Lung (tissue), 12 donors: ENCODE data around the gene G6PC1. TPM values are rescaled to one million over a fixed set of nuclear protein-coding genes. Genes with fewer than 3 reads are reported as not detected.
"Not testable (repeated sequence)": the region's sequence is repeated elsewhere in the genome, so short reads cannot be mapped to it uniquely, and the experiment has no call there.

Experiments used
- ATAC-seq: fragments of 200-7000 bp; cut with Tn5 transposase; one replicate; pipeline ENCODE4 v1.9.1; 2020; ENCODE audit warnings: moderate number of reproducible peaks; ENCODE audit not compliant: insufficient read depth, low FRiP score
- DNase-seq, 3 donors: peaks; one replicate each; pipeline ENCODE4 v3.0.0-alpha.2; 2013 to 2017
- H3K27ac ChIP-seq, 2 donors: one replicate each; pipeline ENCODE4 v1.5.1; 2013; ENCODE audit warnings: mild to moderate bottlenecking in 2 of 2, moderate library complexity in 2 of 2, control low read depth in 1 of 2, inconsistent platforms in 1 of 2, low read depth in 1 of 2, low read length in 1 of 2
- H3K27me3 ChIP-seq, 3 donors: one replicate each; pipeline ENCODE4 v1.5.1; 2013; ENCODE audit warnings: low read length in 2 of 3; ENCODE audit not compliant: control insufficient read depth in 3 of 3, insufficient read depth in 3 of 3
- H3K36me3 ChIP-seq, 4 donors: one replicate each; pipeline ENCODE4 v1.5.1; 2013; ENCODE audit warnings: low read length in 4 of 4, mild to moderate bottlenecking in 1 of 4, moderate library complexity in 1 of 4; ENCODE audit not compliant: control insufficient read depth in 4 of 4, insufficient read depth in 4 of 4
- H3K4me1 ChIP-seq, 5 donors: one replicate each; pipeline ENCODE4 v1.5.1; 2013; ENCODE audit warnings: low read length in 5 of 5, mild to moderate bottlenecking in 2 of 5, moderate library complexity in 1 of 5; ENCODE audit not compliant: control insufficient read depth in 5 of 5, insufficient read depth in 5 of 5
- H3K4me3 ChIP-seq: one replicate; pipeline ENCODE4 v1.5.1; 2013; ENCODE audit warnings: mild to moderate bottlenecking, control low read depth, moderate library complexity
- H3K9ac ChIP-seq, 2 donors: one replicate each; pipeline ENCODE4 v1.5.1; 2013; ENCODE audit warnings: low read length in 2 of 2, control low read depth in 1 of 2; ENCODE audit not compliant: insufficient read depth in 1 of 2
- H3K9me3 ChIP-seq, 4 donors: one replicate each; pipeline ENCODE4 v1.5.1; 2013; ENCODE audit warnings: low read length in 3 of 4, mild to moderate bottlenecking in 1 of 4, moderate library complexity in 1 of 4; ENCODE audit not compliant: control insufficient read depth in 4 of 4, insufficient read depth in 3 of 4
- WGBS, 2 donors: extraction: QIAGEN DNeasy Blood & Tissue Kit; methylation state at CpG; one replicate each; pipeline ENCODE4 v1.1.7; 2013; 5-methylcytosine and 5-hydroxymethylcytosine counted together
- polyA plus RNA-seq, 2 donors: library from polyadenylated mRNA; stranded (reverse); fragments of 200-250 nt; gene quantifications; one replicate each; pipeline ENCODE4 v1.2.1, GENCODE V29; 2013
- total RNA-seq, 2 donors: library from RNA; depleted of rRNA in 1 of 2; stranded (reverse); fragments of >200 nt in 1 of 2; gene quantifications; one replicate each; pipeline ENCODE4 v1.2.1, GENCODE V29; 2014 to 2021
- TF ChIP-seq, protein P1 (sequence below): IDR thresholded peaks from 2 replicates; pipeline ENCODE4 v1.5.1; 2012; ENCODE audit warnings: mild to moderate bottlenecking; ENCODE audit errors: control extremely low read depth, extremely low read depth
- donor health status: control.
- donor health status: control.
- donor health status: Bipolar disorder and iron deficiency.
- donor health status: healthy.
- donor health status: DM: yes; HTN: yes; CAD: no.

G6PC1 gene
- total and polyA plus RNA-seq, 4 donors = 0.09 TPM; not detected in 3

DNA sequence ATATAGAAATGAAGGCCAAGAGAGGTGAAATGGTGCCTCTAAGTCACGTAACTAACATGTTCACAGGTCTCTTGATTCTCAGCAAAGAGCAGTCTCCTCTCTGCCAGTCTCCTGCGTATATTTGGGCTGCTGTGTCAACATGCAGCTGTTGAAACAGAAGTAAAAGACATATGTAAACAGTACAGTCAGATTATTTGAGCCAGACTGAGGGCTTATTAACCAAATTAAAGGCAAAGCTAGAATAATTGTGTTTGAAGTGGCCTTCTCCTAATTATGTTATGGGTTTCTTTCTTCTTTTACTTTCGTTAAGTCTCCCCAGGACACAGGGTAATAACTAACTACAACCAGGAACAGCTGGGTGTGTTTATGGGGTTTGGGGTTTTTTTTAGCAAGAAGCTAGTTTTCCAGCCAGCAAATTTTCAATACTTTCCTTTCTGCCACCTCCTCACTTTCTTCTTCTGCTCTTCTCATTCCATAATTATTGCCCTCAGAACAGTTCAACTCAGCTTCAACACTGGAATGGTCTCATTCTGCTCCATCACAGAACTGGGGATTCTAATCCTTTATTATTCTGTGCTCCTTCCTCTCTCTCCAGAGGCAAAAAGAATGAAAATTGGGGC is 18.4 kb downstream of the G6PC1 start:
- Histone ChIP-seq H3K4me3 (no peak overlapping the region), H3K27ac (no peak overlapping the region), H3K9ac (peak overlapping the region; percentile 60 to 75), H3K4me1 (peaks cover 0 to 47% (median 30%) of the 10 kb centered on the region in 5 donors), H3K27me3 (no peaks in the 10 kb centered on the region), H3K36me3 (no peaks in the 10 kb centered on the region), H3K9me3 (no peaks in the 10 kb centered on the region)
- 42 to 74% methylated on average over 3 of the region's 3 CpGs for WGBS, 2 donors
- DNase-seq (peak in 2 of 3 donors; percentile 70 to 71), ATAC-seq (no peak)
- TF ChIP-seq, protein P1, sequence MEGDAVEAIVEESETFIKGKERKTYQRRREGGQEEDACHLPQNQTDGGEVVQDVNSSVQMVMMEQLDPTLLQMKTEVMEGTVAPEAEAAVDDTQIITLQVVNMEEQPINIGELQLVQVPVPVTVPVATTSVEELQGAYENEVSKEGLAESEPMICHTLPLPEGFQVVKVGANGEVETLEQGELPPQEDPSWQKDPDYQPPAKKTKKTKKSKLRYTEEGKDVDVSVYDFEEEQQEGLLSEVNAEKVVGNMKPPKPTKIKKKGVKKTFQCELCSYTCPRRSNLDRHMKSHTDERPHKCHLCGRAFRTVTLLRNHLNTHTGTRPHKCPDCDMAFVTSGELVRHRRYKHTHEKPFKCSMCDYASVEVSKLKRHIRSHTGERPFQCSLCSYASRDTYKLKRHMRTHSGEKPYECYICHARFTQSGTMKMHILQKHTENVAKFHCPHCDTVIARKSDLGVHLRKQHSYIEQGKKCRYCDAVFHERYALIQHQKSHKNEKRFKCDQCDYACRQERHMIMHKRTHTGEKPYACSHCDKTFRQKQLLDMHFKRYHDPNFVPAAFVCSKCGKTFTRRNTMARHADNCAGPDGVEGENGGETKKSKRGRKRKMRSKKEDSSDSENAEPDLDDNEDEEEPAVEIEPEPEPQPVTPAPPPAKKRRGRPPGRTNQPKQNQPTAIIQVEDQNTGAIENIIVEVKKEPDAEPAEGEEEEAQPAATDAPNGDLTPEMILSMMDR = no peak

DNA sequence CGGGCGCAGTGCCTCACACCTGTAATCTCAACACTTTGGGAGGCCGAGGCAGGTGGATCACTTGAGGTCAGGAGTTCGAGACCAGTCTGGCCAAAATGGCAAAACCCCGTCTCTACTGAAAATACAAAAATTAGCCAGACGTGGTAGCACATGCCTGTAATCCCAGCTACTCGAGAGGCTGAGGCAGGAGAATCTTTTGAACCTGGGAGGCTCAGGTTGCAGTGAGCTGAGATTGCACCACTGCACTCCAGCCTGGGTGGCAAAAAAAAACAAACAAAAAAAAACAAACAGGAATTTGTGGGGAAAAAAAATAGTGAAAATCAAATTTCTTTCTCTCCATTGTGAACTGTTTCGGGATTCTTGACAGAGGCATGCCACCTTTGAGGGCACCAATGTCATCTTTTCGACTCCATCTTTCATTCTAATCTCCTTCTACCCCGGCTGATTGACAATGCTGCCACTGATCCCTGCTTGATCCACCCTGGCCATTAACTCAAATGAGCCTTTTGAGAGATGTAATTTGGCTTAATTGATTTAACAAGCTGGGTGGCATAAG is 19.0 kb downstream of the G6PC1 start:
- not testable (repeated sequence) for ATAC-seq, H3K27ac ChIP-seq, DNase-seq, H3K9me3 ChIP-seq, H3K27me3 ChIP-seq, H3K4me3 ChIP-seq, H3K36me3 ChIP-seq
- H3K4me1 ChIP-seq = peaks cover 0 to 47% (median 30%) of the 10 kb centered on the region in 5 donors
- H3K9ac ChIP-seq = peak overlapping the region in 1 of 2 donors; percentile 7
- 87 to 91% methylated on average over 10 of the region's 10 CpGs for WGBS, 2 donors

DNA sequence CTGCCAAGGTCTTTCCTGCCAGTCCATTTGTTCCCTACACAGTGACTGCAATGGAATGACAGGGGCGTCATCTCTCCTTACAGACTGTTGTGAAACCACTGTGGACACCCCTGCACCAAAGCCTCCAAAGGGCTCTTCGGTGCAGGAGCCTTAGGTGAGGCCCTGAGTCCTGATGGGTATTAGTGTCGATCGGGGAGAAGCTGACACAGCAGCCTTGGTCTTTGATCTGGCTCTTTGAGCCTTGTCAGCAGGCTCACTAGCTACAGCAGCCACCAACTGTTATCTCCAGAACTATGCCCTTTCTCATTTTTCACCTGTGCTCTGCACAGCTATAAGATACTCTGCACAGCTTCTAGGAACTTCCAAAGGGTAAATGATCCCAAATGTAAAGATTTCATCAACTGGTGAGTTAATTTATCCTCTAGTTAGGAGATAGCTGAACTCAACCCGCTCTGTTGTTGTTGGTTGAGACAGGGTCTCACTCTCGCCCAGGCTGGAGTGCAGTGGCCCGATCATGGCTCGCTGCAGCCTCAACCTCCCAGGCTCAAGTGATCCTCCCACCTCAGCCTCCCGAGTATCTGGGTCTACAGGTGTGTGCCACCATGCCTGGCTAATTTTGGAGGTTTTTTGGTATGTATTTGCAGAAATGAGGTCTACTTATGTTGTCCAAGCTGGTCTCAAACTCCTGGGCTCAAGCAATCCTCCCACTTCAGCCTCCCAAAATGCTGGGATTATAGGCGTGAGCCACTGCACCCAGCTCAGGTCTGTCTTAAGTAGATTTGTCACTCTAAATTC is 19.7 kb downstream of the G6PC1 start:
- Histone ChIP-seq H3K9ac (peak overlapping the region in 1 of 2 donors; percentile 13), H3K36me3 (no peaks in the 10 kb centered on the region), H3K4me3 (no peak overlapping the region), H3K9me3 (no peaks in the 10 kb centered on the region), H3K4me1 (peaks cover 0 to 47% (median 30%) of the 10 kb centered on the region in 5 donors), H3K27ac (no peak overlapping the region), H3K27me3 (no peaks in the 10 kb centered on the region)
- TF ChIP-seq, protein P1 = no peak
- DNase-seq = no peak
- 82 to 83% methylated on average over 10 of the region's 10 CpGs for WGBS, 2 donors
- ATAC-seq = no peak

DNA sequence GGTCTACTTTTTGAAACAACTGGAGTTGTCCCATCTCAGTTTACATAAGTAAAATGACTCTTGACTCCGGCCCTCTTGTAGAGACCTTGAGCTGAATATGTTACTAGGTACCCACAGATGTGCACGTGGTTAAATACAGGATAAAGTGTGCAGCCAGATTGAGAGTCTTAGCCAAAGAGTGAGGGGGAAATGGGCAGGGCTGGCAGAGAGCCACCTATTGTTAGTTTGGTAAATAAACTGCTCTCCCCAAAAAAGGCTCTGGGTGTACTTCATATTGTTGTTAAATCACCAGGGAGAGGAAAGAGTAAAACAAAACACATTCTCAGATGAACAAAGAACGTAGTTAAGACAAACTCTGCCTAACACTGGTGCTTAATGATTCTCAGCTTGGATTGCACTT is 20.3 kb downstream of the G6PC1 start:
- Histone ChIP-seq H3K27me3 (no peaks in the 10 kb centered on the region), H3K4me3 (no peak overlapping the region), H3K9me3 (no peaks in the 10 kb centered on the region), H3K4me1 (peaks cover 0 to 47% (median 30%) of the 10 kb centered on the region in 5 donors), H3K9ac (no peak overlapping the region), H3K36me3 (no peaks in the 10 kb centered on the region), H3K27ac (no peak overlapping the region)
- 15 to 23% methylated on average over 3 of the region's 3 CpGs for WGBS, 2 donors
- ATAC-seq (no peak), DNase-seq (peak; percentile 63 to 77 (median 75))
- TF ChIP-seq, protein P1 = no peak
